GM04503 (cell line): ENCODE data around the gene F11.
"Not testable (repeated sequence)": the region's sequence is repeated elsewhere in the genome, so short reads cannot be mapped to it uniquely, and the experiment has no call there.

ENCODE experiments used
- DNase-seq: peaks from one replicate; pipeline ENCODE4 v3.0.0-alpha.2; 2012; ENCODE audit warnings: low read depth

F11 gene

GRCh38 chr4:186249785-186250754 is 15.9 kb upstream of the F11 start:
- DNase-seq = no peak

GRCh38 chr4:186250760-186251159 is 15.2 kb upstream of the F11 start:
- no peak for DNase-seq

GRCh38 chr4:186255122-186255521 is 10.9 kb upstream of the F11 start:
- no peak for DNase-seq

- no peak for DNase-seq
These were observed 7.7 kb upstream of the F11 start for GRCh38 chr4:186258216-186258811.

GRCh38 chr4:186260117-186260503 is 5.9 kb upstream of the F11 start:
- no peak for DNase-seq

- DNase-seq = no peak
These were observed 5.2 kb upstream of the F11 start for GRCh38 chr4:186260504-186261448.

- no peak for DNase-seq
These were observed 1.3 kb upstream of the F11 start for GRCh38 chr4:186264660-186265059.

GRCh38 chr4:186265250-186265649 is 739 bp upstream of the F11 start:
- DNase-seq = not testable (repeated sequence)

GRCh38 chr4:186266729-186267456 is 904 bp downstream of the F11 start:
- no peak for DNase-seq

GRCh38 chr4:186271081-186271678 is 5.2 kb downstream of the F11 start:
- DNase-seq = no peak

GRCh38 chr4:186272699-186273391 is 6.9 kb downstream of the F11 start:
- DNase-seq = no peak

GRCh38 chr4:186273392-186273789 is 7.4 kb downstream of the F11 start:
- DNase-seq = not testable (repeated sequence)

GRCh38 chr4:186283311-186283710 is 17.3 kb downstream of the F11 start:
- no peak for DNase-seq

- no peak for DNase-seq
These were observed 19.2 kb downstream of the F11 start for GRCh38 chr4:186285147-186285546.

GRCh38 chr4:186286581-186286980 is 20.6 kb downstream of the F11 start:
- no peak for DNase-seq

- DNase-seq = no peak
These were observed 25.4 kb downstream of the F11 start for GRCh38 chr4:186291256-186291890.

- no peak for DNase-seq
These were observed 28.2 kb downstream of the F11 start for GRCh38 chr4:186294160-186294559.

- DNase-seq = no peak
These were observed 30.5 kb downstream of the F11 start for GRCh38 chr4:186296481-186296880.

- peak; percentile 6 for DNase-seq
These were observed 31.1 kb downstream of the F11 start for GRCh38 chr4:186297013-186297645.
